Esophagus muscularis mucosa (tissue), 4 donors: ENCODE results near the gene EIF4E. TPM values are rescaled to one million over a fixed set of nuclear protein-coding genes. Genes with fewer than 3 reads are reported as not detected.

ENCODE experiments used
- DNase-seq: peaks from one replicate; pipeline ENCODE4 v3.0.0-alpha.2; 2017; ENCODE audit errors: extremely low spot score
- H3K27ac ChIP-seq, 4 donors: fragments of 200-600 bp; sonication (generic); replicated peaks in 1 of 4; 1 replicate in 3 of 4; 2 replicates in 1 of 4; pipeline ENCODE4 v1.5.1; 2016 to 2019; ENCODE audit warnings: mild to moderate bottlenecking in 1 of 4
- H3K27me3 ChIP-seq, 4 donors: fragments of 200-600 bp; sonication (generic); one replicate each; pipeline versions ENCODE4 v1.5.1 to v1.6.0; 2016 to 2019
- H3K36me3 ChIP-seq, 4 donors: fragments of 200-600 bp; sonication (generic); one replicate each; pipeline ENCODE4 v1.5.1; 2016 to 2019
- H3K4me1 ChIP-seq, 4 donors: fragments of 200-600 bp; sonication (generic); one replicate each; pipeline ENCODE4 v1.5.1; 2016 to 2019
- H3K4me3 ChIP-seq, 4 donors: fragments of 200-600 bp; sonication (generic); 1 replicate in 2 of 4; 2 replicates in 2 of 4; pipeline ENCODE4 v1.5.1; 2016 to 2019; ENCODE audit warnings: mild to moderate bottlenecking in 4 of 4, moderate library complexity in 1 of 4
- H3K9me3 ChIP-seq, 4 donors: fragments of 200-600 bp; sonication (generic); 1 replicate in 3 of 4; 2 replicates in 1 of 4; pipeline ENCODE4 v1.5.1; 2016 to 2019
- CTCF ChIP-seq, 3 experiments: fragments of 200-600 bp in 2 of 3; fragments of 450-650 bp in 1 of 3; sonication (generic) in 2 of 3; IDR thresholded peaks; one replicate each; pipeline ENCODE4 v1.5.1; 2017 to 2019; ENCODE audit warnings: antibody characterized with exemption in 3 of 3, mild to moderate bottlenecking in 2 of 3, moderate library complexity in 1 of 3
- EP300 ChIP-seq: sonication (generic); formaldehyde crosslinking; IDR thresholded peaks from one replicate; pipeline ENCODE4 v1.6.1; 2017; ENCODE audit warnings: antibody characterized with exemption
- POLR2A ChIP-seq: fragments of 450-650 bp; IDR thresholded peaks from one replicate; pipeline ENCODE4 v1.6.1; 2017; ENCODE audit warnings: antibody characterized with exemption, moderate library complexity, mild to moderate bottlenecking, low read depth
- POLR2AphosphoS5 ChIP-seq, 2 donors: sonication (generic); formaldehyde crosslinking; IDR thresholded peaks; one replicate each; pipeline ENCODE4 v1.6.1; 2017; ENCODE audit warnings: antibody characterized with exemption in 2 of 2
- WGBS: methylation state at CpG from one replicate; pipeline ENCODE4 v1.1.5; 2018; 5-methylcytosine and 5-hydroxymethylcytosine counted together
- intact Hi-C: fragments of 100-400 bp; cut with DNase I; formaldehyde crosslinking; loops from one replicate; pipeline ENCODE4 v1.15.1; 2023
- total RNA-seq, 4 donors: library from RNA; depleted of rRNA; stranded (reverse); fragments of >200 nt; gene quantifications; one replicate each; pipeline versions ENCODE4 v1.1.0 to v1.2.1, GENCODE V29; 2016

EIF4E gene
- total RNA-seq, 4 donors from 2014 or later = 67.7 to 84.3 (median 76.5) TPM

GRCh38 chr4:98905297-98905696, 23.6 kb downstream of the EIF4E start:
- Histone ChIP-seq H3K9me3 (no peaks in the 10 kb centered on the region), H3K36me3 (peaks cover 9 to 14% (median 10%) of the 10 kb centered on the region in 4 donors), H3K4me3 (no peak overlapping the region), H3K27ac (no peak overlapping the region), H3K27me3 (no peaks in the 10 kb centered on the region), H3K4me1 (peaks cover 24 to 54% (median 45%) of the 10 kb centered on the region in 4 donors)
- 92% methylated on average over 3 of the region's 3 CpGs for WGBS
- DNase-seq = no peak
- TF ChIP-seq POLR2A = no peak
- TF ChIP-seq EP300 = no peak
- intact Hi-C loops = no loop called here

- Histone ChIP-seq H3K9me3 (no peaks in the 10 kb centered on the region), H3K4me1 (peaks cover 12 to 41% (median 32%) of the 10 kb centered on the region in 4 donors), H3K36me3 (peaks cover 9 to 18% (median 10%) of the 10 kb centered on the region in 4 donors), H3K27me3 (no peaks in the 10 kb centered on the region), H3K27ac (no peak overlapping the region), H3K4me3 (no peak overlapping the region)
- TF ChIP-seq EP300 (no peak), POLR2AphosphoS5 (IDR thresholded peaks at IDR 0.05) (no peak), CTCF (IDR thresholded peaks at IDR 0.05) (no peak), POLR2A (no peak)
- no peak for DNase-seq
- WGBS = 76% methylated on average over 5 of the region's 5 CpGs
- intact Hi-C loops = no loop called here
Observed at GRCh38 chr4:98903963-98904362, 25.0 kb downstream of the EIF4E start.

GRCh38 chr4:98903561-98903960, 25.4 kb downstream of the EIF4E start:
- intact Hi-C loops = no loop called here
- 97% methylated on average over 2 of the region's 2 CpGs for WGBS

GRCh38 chr4:98899277-98899676, 29.7 kb downstream of the EIF4E start:
- 97% methylated on average over 1 of the region's 1 CpG for WGBS
- DNase-seq = no peak
- peaks cover 9 to 39% (median 26%) of the 10 kb centered on the region in 4 donors for H3K36me3 ChIP-seq
- H3K4me1 ChIP-seq = peaks cover 0 to 8% (median 2%) of the 10 kb centered on the region in 4 donors
- H3K27ac ChIP-seq = no peak overlapping the region
- no peaks in the 10 kb centered on the region for H3K9me3 ChIP-seq
- intact Hi-C loops = no loop called here
- no peaks in the 10 kb centered on the region for H3K27me3 ChIP-seq
- TF ChIP-seq CTCF (IDR thresholded peaks at IDR 0.05) (no peak), POLR2A (no peak), EP300 (no peak), POLR2AphosphoS5 (IDR thresholded peaks at IDR 0.05) (no peak)
- no peak overlapping the region for H3K4me3 ChIP-seq

More at GRCh38 chr4:98903561-98903960, 25.4 kb downstream of the EIF4E start:
- Histone ChIP-seq H3K36me3 (peaks cover 9 to 18% (median 10%) of the 10 kb centered on the region in 4 donors), H3K9me3 (no peaks in the 10 kb centered on the region), H3K4me3 (no peak overlapping the region), H3K4me1 (peaks cover 8 to 37% (median 28%) of the 10 kb centered on the region in 4 donors), H3K27ac (no peak overlapping the region), H3K27me3 (no peaks in the 10 kb centered on the region)
- TF ChIP-seq POLR2A (no peak), CTCF (IDR thresholded peaks at IDR 0.05) (no peak), EP300 (no peak), POLR2AphosphoS5 (IDR thresholded peaks at IDR 0.05) (no peak)
- DNase-seq = no peak

- Histone ChIP-seq H3K9me3 (no peaks in the 10 kb centered on the region), H3K27ac (no peak overlapping the region), H3K27me3 (no peaks in the 10 kb centered on the region), H3K36me3 (peaks cover 0 to 53% (median 32%) of the 10 kb centered on the region in 4 donors), H3K4me1 (no peaks in the 10 kb centered on the region), H3K4me3 (no peak overlapping the region)
- intact Hi-C loops = no loop called here
- TF ChIP-seq POLR2A (no peak), EP300 (no peak), POLR2AphosphoS5 (IDR thresholded peaks at IDR 0.05) (no peak), CTCF (IDR thresholded peaks at IDR 0.05) (no peak)
- WGBS = 97% methylated on average over 11 of the region's 11 CpGs
- no peak for DNase-seq
Observed at GRCh38 chr4:98891478-98892337, 37.2 kb downstream of the EIF4E start.
